Stimulated activated CD4-positive, alpha-beta T cell treated with anti-CD3 and anti-CD28 coated beads, TNF-alpha, amount 100 ng/mL, for 4 hours (primary cell): ENCODE measurements around the gene APOO.

Experiments used
- DNase-seq, 3 experiments: peaks; one replicate each; pipeline ENCODE4 v3.0.0-alpha.2; 2020; ENCODE audit warnings: low read depth in 3 of 3

Gene APOO

GRCh38 chrX:23907498-23908218 is at the start of gene APOO, which contains the start of gene CXorf58:
Gene APOO (minus strand): TSS chrX:23907938. CDS start chrX:23907702, 236 bp downstream.
Gene CXorf58 (plus strand): TSS chrX:23908006. CDS start chrX:23910303, 2,297 bp downstream.
- DNase-seq, result peak; percentile 70 to 81 (median 78)

DNA sequence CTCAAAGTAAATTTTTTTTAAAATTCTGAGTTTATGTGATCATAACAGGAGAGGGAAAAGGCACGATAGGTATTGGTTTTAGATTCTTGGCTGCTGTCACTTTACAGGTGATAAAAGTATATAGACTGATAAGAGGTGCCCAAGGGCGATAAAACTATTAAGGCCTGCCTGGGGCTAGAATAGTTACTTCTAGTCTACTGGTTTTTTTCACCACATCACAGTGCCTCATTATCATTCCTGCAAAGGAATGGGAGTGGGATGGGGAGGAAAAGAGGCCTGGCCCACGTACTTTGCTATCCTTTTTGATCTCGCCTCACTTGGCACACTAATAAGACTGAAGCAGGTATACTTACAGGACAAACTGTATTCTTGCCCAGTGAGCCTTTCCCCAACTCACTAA is 46.7 kb upstream of the APOO start:
- no peak for DNase-seq

GRCh38 chrX:23953908-23954269 is 46.2 kb upstream of the APOO start:
- no peak for DNase-seq

- peak in 2 of 3 experiments; percentile 1 for DNase-seq
Measured at GRCh38 chrX:23952984-23953907, 45.5 kb upstream of the APOO start.

DNA sequence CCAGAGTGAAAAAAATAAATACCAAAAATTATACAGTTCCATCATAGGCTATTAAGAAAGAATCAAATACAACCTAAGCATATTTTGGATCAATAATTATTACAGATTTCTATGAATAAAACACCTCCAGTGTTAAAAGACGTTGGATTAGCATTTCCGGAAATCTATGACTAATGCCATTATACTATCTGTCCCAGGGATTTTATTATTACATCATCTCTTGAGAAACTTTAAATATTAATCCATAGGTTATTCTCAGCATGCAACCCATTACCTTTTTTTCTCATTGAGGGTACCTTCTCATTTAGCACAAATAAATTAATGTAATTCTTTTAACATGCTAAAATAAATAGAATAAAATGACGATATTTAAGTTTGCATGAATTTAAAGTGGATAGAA is 44.7 kb upstream of the APOO start:
- no peak for DNase-seq

- no peak for DNase-seq
Measured at GRCh38 chrX:23945206-23945605, 37.5 kb upstream of the APOO start.

DNA sequence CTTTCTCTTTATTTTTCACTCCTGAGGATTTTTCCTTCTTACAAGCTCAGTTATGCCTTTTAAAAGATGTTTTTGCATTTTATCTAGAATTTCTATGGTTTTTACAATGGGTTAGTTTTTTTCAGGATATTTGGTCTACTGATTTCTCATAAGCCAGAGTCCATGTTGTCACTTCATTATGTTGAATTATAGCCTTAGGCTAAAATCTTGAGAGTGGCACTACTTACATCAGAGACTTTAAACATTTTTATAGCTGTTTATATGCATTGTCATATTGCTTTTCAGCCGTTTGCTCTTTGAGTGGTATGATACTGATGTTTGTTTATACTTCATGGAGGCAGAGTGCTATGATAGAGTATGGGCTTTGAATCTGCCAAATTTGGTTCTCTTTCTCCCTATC is 36.5 kb upstream of the APOO start:
- no peak for DNase-seq

DNA sequence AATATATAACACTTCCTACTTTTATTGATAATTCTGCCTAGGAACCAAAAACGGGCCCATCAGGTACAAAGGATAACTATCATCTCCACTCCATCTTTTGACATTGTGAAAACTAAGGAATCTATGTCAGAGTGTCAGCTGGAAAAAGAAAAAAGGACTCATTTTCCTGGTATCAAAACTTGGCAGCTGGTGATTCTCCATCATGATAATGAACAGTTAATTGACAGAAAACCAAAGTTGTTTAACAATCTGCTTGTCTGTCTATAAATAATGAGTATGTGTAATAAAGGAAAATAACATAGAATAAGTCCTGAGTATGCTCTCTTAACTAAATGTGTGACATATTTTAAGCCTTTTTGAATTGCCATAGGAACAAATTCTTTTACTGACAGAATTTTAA is 31.5 kb upstream of the APOO start:
- no peak for DNase-seq

- no peak for DNase-seq
Measured at GRCh38 chrX:23938690-23939089, 31.0 kb upstream of the APOO start.

- no peak for DNase-seq
Measured at GRCh38 chrX:23937100-23937499, 29.4 kb upstream of the APOO start.

DNA sequence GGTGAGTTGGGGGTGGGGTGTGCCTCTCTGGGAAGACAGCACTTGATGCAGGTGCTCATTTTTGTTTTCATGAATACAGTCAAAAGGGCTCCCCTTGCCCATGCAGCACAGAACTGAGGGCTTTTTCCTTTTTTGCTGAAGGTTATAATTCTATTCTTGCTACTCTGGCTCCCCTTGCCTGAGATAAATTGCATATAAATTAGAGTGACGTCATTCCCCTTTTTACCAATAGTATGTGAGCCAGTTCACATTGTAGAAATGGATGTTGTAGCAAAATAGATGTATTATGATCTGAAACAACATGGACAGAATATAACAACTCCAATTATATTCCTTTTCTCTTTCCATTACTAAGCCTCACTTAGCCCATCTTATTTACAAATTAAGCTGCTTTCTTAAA is 28.4 kb upstream of the APOO start:
- no peak for DNase-seq

- no peak for DNase-seq
Measured at GRCh38 chrX:23935106-23935505, 27.4 kb upstream of the APOO start.

DNA sequence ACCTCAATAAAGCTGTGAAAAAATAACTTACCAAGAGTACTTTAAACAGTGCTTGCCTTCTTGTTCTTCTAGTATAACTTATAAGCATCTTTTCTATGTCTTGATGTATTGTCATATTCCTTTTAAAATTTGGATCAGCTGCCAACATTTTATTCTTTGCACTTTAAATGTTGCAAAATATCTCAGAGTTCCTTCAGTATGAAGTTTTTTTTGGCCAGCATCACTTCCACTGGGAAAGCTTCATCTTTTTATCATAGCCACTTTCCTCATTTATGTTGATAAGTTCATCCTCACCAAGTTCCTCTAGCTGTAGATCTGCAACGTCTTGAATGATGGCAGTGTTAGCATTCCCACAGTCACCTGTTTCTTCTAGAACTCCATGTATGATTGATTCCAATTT is 24.3 kb upstream of the APOO start:
- no peak for DNase-seq

- DNase-seq, result no peak
Measured at GRCh38 chrX:23930894-23931604, 23.3 kb upstream of the APOO start.

- no peak for DNase-seq
Measured at GRCh38 chrX:23926015-23926414, 18.3 kb upstream of the APOO start.

DNA sequence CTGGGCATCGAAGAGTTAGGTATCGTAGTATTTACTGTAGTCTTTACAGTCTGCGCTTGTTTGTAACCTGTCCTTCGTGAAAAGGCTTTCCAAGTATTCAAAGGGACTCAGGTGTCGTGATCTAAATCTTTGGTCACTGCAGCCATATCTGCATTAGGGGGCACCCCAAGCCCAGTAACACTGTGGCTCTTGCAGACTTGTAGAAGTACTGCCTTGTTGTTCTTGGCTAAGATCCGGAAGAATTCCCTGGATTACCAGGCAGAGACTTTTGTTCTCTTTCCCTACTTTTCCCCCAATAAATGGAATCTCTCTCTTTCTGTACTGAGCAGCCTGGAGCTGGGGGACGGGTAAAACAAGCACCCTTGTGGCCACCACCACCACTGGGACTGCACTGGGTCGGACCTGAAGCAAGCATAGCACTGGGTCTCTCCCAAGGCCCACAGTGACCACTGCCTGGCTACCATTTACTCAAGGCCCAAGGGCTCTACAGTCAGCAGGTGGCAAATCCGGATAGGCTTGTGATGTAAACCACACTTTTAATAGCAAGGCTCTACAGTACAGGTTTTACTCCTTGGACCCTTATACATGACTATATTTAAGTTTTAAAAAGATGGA is 12.1 kb upstream of the APOO start:
- DNase-seq, result no peak

GRCh38 chrX:23919148-23919547 is 11.4 kb upstream of the APOO start:
- no peak for DNase-seq

DNA sequence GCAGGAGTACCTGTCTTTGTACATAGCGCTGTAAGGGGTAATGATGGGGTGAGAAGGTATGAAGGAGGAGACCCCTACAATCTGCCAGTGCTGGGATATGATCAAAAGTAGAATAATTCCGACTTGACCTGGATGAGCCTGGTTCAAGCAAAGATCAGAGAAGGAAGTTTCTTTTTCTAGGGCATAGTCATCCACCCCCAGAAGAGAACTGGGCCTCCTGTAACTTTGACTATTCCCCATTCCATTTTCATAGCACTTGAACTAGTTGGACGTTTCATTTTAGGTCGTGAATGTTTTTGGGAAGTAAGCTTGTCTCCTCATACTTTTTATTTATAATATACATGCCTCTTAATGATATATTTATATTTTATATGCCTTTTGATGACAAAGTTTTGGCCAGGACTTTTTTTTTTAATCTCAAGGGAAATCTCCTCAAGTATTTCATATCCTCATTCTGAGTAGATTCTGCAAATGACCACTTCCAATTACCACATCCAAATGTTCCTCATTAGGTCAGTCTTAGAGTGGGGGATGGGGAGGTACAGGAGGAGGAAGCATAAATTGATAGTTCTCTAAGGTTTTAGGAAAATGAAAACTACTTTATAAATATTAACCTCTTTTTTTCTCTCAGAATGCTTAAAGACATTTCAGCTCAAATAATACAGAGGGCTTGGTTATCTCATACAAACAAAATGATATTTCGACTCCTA is 3.5 kb upstream of the APOO start:
- DNase-seq, result no peak

GRCh38 chrX:23908219-23909004 is 674 bp upstream of the APOO start:
- no peak for DNase-seq

GRCh38 chrX:23907111-23907497 is 634 bp downstream of the APOO start:
- DNase-seq, result no peak
